Epithelial cell of umbilical artery (primary cell): ENCODE results near the gene STARD4. TPM values are rescaled to one million over a fixed set of nuclear protein-coding genes. Genes with fewer than 3 reads are reported as not detected.

Experiments used
- total RNA-seq: library from RNA; depleted of rRNA; stranded (reverse); fragments of >200 nt; gene quantifications from 2 replicates; pipeline ENCODE4 v1.2.3, GENCODE V29; 2014

STARD4 gene, protein sequence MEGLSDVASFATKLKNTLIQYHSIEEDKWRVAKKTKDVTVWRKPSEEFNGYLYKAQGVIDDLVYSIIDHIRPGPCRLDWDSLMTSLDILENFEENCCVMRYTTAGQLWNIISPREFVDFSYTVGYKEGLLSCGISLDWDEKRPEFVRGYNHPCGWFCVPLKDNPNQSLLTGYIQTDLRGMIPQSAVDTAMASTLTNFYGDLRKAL
- total RNA-seq = 139 and 171 TPM in 2 replicates

DNA sequence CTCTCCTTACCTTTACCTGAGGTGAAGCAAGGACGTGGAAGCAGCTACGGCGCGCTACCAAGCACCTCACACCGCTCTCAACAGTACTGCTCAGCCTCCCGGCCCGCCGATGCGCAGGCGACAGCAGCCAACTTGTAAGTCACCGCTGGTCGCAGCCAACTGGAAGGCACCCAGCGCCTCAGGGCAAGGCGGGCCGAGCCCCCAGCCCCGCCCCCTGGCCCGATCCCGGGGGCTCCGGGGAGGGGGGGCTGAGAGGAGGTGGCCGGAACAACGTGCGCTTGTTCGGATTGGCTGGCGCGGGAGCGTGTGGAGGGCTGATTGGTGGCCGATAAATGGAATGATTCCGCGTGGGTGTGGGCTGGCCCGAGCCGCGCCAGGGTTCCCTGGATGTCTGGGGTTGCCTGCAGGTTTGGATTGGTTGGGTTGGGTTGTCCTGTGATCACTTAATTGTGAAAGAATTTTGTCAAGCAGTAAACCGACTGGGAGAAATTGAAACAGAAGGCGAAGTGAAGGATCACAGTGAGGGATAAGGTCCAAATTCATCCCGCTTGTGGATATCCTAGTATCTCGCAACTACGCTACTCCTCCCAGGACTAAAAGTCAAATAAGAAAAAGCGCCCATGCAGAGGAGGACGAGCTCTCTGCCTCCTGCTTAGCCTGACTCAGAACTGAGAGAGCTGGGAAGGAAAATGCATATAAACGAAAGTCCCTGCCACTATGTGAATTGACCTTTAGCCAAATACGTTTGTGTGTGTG lies at the start of gene STARD4:
STARD4 (minus strand) TSS at position 161 of the 756 bp plus-strand sequence. CDS start 5,102 bp downstream, outside the sequence.

Other genes starting within 250 kb of the STARD4 start
- 49.7 and 55.9 TPM in 2 replicates for gene NREP, start 244.7 kb upstream of the STARD4 start, total RNA-seq